ENCODE results near the gene IGBP1.
"Not testable (repeated sequence)": the region's sequence is repeated elsewhere in the genome, so short reads cannot be mapped to it uniquely, and the experiment has no call there.

The IGBP1 gene

DNA sequence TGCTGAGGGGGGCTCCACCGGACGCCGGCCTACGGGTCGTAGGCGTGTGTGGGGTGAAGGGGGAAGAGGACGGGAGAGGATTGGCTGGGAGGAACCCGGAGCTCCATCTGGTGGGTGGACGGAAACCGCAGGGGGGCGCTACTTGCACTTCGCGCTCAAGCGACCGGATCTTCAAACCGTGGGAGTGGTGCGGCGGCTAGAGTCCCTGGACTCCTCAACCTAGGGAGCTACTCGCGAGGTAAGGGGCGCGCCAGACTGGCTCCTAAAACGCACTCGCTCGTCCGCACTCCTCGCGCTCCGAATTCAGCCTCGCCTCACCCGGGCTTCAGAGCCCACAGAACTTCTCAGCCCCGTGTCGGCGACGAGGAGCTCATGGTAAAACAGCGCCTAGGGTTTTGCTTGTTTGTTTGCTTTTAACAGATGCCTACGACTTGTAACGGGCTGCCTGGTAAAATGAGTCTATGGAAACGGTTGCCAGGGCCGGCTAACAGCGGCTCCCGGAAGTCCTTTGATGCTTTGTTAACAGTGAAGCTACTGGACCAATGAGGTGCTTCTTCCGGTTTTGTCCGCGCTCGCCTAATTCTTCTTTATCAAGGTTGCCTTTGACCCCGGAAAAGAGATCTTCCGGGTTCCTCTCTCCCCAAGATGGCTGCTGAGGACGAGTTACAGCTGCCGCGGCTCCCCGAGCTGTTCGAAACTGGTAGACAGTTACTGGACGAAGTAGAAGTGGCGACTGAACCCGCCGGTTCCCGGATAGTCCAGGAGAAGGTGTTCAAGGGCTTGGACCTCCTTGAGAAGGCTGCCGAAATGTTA lies at the start of gene IGBP1:
IGBP1 (plus strand) TSS at position 145 of the 813 bp plus-strand sequence; CDS start at position 646, 501 bp downstream.
- peak; percentile 19 to 40 (median 26) for DNase-seq (ENCODE audit: low read depth in 2 of 3, low spot score in 2 of 3)

DNA sequence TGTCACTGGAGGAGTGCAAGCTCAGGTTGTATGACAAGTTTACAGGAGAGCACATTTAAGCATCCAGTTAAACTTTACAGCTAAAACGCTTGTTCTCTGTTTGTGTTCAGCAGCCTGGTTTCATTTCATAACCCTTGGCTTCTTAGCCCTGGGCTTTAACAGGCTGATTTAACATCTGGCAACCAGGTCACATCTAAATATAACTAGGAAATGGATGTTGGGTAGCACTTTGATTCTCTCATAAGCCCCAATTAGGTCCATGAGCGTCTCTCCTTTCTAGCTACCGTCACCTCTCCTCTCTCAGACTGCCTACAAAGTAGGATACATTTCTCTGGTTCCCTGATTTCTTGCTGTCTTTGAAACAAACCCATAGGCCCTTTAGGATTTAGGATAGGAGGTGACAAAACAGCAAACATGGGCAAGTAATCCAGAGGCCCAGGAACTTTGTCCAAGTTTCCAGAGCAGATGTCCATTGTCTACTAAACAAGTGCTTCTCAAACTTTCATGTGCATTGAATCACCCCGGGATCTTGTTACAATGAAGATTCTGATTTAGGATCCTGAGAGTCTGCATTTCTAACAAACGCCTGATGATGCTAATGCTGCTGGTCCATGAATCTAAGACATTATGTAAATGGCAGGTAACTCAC lies 48.5 kb upstream of the IGBP1 start:
- no peak for DNase-seq (ENCODE audit: low read depth in 2 of 3, low spot score in 2 of 3)

DNA sequence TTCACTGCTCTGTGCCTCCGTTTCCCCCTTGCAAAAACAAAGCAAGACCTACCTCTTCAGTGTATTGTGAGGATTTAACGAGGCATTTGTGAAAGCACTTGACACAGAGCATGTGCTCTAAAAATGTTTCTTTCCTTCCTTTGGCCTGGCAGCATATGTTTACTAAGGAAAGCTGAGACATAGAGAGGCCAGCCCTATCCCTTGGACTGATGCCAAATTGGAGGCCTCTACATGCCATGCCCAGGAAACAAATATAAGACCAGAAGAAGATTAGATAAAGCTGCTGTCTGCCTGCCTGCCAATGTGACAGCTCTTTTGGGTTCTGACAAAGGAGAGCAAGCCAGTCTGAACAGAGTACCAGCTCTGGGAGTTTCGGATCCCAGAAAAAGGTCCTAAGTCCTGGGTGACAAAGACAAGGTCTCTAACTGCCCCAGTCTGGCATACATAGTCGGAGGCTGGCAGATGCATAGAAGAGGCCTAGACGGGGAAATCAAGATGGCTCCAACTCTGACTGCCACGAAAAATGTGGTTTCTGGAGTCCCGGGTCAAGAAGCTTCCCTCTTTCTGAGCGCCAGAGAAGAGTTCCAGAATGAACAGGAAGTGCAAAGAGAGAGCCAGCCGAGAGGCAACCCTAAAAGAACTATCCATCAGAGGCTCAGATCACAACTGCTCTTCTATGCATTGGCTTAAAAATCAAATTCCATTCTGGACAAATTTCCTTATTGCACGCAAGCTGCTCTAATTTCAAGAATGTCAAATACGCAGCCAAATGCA lies 45.2 kb upstream of the IGBP1 start:
- no peak for DNase-seq (ENCODE audit: low read depth in 2 of 3, low spot score in 2 of 3)

DNA sequence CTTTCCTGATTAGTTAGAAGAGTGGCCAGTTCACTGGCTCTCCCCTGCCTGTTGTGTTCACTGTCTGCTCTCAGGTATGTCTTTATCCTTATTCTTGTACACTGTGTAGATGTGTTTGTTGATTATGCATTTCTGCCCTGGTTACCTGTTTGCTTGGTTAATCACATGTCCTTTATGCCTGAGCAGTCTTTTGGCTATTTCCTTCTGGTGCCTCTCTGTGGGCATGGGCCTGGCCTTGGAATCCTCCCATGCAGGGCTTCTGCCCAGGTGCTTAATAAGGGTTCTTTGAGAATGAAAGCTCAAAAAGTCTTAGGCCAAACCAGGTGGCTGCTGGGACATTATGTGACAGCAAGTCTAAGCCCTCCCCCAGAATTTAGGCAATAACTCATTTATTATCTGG lies 44.5 kb upstream of the IGBP1 start:
- DNase-seq (ENCODE audit: low read depth in 2 of 3, low spot score in 2 of 3), result no peak

DNA sequence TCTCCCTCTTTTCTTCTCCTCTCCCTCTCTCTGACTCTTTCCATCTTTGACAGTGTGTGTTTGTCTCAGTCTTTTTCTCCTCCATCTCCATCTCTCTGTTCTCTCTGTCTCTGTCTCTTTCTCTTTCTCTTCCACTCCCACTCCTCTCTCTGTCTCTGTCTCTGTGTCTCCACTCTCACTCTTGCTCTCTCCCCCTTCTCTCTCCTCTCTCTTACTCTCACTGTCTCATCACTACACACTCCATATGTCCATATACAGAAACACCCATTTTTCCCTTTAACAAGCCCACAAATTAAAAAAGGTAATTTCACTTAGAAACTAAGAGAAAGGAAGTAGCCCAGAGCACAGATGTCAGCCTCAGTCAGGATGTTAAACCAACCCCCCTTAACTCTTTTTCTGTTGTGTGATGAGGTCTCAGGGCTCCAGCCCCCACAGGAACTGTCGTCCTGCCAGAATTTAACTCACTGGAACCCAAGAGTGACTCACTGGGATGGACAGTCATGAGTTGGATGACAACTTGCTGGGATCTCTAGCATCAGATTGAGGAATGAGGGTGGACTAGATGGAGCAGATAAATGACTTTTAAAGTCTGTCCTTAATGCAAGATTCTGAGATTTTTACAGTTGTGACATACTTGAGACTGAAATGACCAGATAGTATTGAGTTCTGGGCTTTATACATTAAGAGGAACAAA lies 43.5 kb upstream of the IGBP1 start:
- DNase-seq (ENCODE audit: low read depth in 2 of 3, low spot score in 2 of 3), result no peak

DNA sequence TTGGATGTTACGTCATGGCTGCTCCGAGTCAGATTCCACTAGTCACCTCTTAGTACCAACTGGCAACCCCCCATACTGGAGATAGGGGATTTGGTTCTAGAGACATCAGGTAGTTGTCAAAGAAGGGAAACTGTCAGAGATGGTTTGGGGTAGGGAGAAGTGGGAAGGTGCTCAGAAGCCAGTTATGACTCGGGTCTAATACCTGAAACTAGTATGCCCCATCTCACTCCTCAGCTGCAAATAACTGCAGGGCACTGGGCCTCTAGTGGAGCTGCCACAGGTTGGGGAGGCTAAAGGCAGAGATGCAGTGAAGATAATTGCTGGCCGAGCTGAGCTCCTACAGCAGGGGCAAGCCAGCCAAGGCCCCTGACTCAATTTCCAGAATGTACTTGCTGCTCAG lies 41.0 kb upstream of the IGBP1 start:
- DNase-seq (ENCODE audit: low read depth in 2 of 3, low spot score in 2 of 3), result no peak

DNA sequence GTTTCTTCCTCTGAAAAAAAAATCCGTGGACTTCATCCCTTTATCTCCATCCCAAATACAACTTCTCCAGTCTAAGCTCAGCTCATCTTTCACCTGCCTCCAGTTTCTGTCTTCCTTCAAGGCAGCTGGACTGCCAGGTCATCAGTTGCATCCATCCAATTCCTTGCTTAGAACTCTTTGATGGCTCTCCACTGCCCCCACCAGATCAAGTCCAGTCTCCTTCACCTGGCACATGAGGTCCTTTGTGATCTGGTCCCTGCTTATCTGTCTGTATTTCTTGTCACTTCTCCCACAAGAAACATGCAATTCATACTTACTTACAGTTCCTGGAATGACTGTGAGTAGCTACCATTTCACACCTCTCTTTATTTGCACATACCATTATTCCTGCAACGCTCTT lies 37.2 kb upstream of the IGBP1 start:
- no peak for DNase-seq (ENCODE audit: low read depth in 2 of 3, low spot score in 2 of 3)

DNA sequence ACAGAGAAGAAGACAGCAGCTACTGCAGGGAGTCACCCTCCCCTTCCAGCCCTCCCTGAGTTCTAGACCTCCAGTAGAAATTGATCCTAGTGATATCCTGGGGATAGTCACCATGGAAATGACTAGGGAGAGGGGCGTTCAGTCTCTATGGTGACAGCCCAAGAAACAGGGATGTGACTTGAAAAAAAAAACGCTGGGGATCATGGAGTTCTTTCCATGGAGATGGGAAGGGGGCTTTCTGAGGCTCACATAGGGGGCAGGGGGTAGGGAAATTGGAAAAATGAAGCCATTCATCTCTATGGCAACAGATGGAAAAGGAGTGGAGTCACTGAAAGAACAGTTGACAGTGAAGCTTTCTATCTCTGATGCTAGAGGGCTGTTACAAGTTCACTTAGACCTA lies 28.0 kb upstream of the IGBP1 start:
- no peak for DNase-seq (ENCODE audit: low read depth in 2 of 3, low spot score in 2 of 3)

DNA sequence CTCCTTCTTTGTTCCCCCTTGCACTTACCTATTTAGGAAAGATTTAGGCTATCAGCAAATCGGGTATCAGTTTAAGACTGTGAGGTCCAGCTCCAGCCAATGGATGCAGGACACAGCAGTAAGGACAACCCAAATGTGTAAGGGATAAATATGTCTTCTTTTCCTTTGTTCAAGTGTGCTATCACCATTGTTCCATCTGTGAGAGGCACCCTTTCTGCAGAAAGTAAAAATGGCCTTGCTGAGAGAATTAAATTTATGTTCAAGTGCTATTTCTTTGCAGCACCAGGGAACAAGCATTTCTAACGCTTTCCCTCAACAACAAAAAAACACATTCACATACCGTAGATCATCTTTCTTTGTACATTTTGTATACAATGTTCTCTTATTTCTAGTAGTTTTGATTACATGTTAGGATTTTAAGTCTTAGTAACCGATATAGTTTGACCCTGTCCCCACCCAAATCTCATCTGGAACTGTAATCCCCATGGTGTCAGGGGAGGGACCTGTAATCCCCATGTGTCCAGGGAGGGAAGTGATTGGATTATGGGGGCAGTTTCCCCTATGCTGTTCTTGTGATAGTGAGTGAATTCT lies 21.7 kb upstream of the IGBP1 start:
- DNase-seq (ENCODE audit: low read depth in 2 of 3, low spot score in 2 of 3), result not testable (repeated sequence)

DNA sequence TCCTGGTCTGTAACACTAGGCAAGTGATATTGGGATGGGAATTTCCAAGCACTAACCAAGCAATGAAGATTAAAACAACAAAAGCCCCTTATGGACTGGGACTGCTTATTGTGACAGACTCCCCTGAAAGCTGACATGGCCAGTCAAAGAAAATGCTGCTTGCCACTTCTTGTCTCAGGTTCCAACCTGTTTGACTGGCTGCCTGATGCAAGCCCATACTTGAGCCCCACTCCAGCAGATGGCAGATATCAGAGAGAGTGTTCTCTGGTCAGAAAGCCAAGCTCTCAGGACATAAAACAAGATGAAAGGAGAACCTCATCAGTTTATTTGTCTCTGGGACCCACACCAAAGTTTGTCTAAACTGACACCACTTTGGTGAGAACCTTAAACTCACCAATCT lies 15.5 kb upstream of the IGBP1 start:
- no peak for DNase-seq (ENCODE audit: low read depth in 2 of 3, low spot score in 2 of 3)

DNA sequence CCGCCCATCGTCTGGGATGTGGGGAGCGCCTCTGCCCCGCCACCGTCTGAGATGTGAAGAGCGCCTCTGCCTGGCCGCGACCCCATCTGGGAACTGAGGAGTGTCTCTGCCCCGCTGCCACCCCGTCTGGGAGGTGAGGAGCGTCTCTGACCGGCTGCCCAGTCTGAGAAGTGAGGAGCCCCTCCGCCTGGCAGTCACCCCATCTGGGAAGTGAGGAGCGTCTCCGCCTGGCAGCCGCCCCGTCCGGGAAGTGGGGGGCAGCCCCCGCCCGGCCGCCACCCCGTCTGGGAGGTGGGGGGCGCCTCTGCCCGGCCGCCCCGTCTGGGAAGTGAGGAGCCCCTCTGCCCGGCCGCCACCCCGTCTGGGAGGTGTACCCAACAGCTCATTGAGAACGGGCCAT lies 10.2 kb upstream of the IGBP1 start:
- DNase-seq (ENCODE audit: low read depth in 2 of 3, low spot score in 2 of 3), result not testable (repeated sequence)

DNA sequence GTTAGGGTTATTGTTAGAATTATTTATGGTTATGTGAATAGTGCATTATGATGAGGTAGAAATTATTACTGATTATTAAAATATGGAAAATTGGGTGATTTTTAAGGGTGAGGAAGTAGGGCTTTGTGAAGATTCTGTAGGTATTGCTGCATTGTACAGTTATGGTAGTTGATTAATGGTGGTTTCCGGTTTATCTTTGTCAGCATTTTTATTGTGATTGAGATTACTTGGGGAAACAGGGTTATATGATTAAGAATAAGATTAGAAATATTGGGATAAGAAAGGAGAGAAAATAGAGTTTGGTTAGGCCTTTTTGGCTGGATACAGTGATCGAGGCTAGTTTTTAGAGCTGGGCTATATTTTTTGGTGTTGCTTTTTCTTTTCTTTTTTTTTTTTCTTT lies 8.6 kb upstream of the IGBP1 start:
- DNase-seq (ENCODE audit: low read depth in 2 of 3, low spot score in 2 of 3), result no peak

DNA sequence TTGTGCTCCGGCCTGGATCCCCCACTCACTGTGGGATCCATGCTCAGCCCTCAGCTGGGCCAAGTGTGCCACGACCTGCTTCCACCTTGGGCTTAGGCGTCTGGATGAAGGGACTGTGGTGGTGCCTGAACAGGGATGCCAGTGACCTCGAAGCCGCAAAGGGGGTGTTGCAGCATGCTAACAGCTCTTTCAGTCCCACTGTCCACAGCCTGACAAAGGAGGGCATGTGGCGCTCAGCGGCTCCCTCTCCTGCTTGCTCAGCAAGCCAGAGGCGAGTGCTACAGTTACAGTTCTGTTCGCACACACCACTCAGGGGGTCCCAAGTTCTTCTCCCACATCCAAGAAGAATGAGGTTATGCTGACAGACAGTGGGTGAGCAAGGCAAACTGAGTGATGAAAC lies 5.2 kb upstream of the IGBP1 start:
- no peak for DNase-seq (ENCODE audit: low read depth in 2 of 3, low spot score in 2 of 3)

DNA sequence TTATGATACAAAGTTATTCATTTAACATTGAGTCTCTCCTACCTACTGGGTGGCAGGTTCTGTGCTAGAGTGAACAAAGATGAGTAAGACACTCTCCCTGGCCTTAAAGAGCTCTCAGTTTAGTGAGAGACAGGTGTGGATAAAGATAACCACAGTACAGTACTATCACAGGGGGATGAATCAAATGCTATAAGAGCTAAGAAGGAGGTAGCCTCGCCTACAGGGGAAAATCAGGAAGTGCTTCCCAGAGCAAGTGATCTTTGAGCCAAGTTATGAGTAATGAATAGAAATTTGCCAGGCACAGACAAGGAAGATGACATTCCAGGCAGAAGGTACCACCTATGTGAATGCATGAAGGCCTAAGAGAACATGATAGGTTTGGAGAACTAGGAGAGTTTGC lies 3.4 kb upstream of the IGBP1 start:
- no peak for DNase-seq (ENCODE audit: low read depth in 2 of 3, low spot score in 2 of 3)

DNA sequence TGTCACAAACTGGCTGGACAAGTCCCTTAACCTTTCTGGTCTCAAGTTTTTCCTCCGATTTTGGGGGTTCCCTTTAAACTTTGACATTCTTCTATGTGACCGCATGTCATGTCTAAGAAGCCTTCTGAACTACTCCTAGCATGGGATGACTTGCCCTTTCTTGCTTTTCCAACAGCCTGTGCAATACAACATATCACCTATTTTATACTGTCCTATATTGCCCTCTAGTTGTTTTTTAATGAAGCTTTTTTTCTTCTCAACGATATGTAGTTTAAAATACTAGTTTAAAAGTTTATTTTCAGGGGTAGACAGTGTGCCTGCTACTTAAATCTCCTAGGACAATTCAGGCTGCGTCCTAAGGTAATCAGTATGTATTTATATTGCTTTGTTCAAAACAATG lies 1.0 kb upstream of the IGBP1 start:
- no peak for DNase-seq (ENCODE audit: low read depth in 2 of 3, low spot score in 2 of 3)

DNA sequence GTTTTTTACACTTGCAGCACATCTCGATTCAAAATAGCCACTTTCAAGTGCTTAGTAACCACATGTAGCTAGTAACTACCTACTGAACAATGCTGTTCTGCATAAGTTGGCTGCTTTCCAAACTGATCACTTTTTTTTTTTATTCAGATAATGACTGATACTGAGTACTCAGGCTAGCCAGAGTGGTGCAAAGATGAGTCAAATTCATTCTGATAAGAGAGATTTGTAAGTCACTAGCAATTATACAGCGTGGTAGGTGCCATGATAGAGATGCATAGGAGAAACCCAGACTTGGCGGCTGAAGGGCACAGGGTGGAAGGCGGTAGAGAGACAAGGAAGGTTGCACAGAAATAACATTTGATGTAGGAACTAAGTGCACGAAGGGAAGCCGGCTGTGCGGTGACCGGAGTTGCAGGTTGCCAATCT lies 357 bp upstream of the IGBP1 start:
- DNase-seq (ENCODE audit: low read depth in 2 of 3, low spot score in 2 of 3), result no peak

DNA sequence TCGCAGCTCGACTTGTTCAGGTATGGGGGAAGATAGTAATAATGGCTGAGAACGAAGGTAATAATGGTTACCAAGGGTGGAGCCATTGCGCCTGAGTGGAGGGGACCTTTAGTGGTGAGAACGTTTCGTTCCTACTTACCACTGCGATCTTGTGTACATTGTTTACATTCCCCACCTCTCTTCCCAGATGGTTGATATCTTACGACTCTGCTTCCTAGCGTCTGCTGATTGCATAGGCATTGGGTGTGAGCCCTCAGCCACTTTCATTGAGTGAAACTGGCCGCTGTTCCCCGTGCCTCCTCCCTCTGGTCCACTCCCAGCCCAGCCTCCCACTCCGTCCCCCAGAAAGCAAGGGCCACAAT lies 850 bp downstream of the IGBP1 start:
- no peak for DNase-seq (ENCODE audit: low read depth in 2 of 3, low spot score in 2 of 3)

DNA sequence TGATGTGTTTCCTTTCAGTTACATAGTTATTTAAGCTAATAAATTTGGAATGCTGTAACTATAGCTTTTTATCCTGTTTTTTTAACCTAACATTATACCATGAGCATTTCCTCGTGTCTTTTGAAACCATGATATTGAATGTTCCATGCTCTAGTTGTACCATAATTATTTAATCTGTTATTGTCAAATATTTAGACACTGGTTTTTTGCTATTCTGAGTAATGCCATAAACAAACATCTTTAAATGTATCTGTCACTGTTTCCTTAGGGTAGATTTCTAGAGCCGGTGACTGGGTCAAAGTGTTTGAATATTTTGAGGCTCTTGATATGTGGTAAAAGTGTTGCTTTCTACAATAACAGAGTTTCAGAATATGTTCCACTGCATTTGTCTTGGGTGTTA lies 5.4 kb downstream of the IGBP1 start:
- no peak for DNase-seq (ENCODE audit: low read depth in 2 of 3, low spot score in 2 of 3)

DNA sequence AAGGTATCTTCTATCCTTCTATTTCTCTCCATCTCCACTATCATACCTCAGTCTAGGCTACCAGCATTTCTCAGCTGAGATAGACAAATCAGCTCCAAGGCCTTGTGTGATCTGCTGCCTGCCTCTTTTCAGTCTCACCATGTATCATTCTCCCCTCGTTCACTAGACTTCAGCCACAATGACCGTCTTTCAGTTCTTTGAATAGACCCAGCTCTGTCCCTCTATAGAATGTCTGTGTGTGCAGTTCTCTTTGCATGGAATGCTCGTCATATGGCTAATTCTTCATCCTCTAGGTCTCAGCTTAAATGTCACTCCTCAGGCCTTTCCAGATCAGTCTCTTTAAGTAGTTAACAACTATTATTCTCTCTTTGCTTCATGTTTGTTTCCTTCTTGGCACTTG lies 6.5 kb downstream of the IGBP1 start:
- DNase-seq (ENCODE audit: low read depth in 2 of 3, low spot score in 2 of 3), result no peak

DNA sequence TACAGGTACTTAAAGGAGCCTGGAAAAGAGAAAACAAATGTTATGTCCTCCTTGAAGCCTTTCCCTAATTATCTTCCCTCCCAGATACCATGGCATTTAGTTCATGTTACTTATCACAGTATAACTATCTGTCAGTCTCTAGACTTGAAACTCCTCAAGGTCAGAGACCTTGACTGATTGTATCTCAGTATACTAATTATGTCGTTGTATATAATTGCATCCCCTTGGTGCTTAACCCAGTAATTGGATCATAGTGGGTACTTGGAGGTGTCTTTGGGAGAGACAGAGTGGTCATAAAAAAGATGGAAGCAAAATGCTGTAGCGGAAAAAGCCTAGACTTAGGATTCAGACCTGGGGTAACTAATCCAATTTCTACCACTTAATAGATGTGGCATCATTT lies 8.1 kb downstream of the IGBP1 start:
- no peak for DNase-seq (ENCODE audit: low read depth in 2 of 3, low spot score in 2 of 3)
